Hematopoietic multipotent progenitor cell treated with erythropoietin and hydrocortisone succinate and interleukin-3 and kit ligand, for 15 days (in vitro differentiated cells): Measurements from ENCODE around the gene GID8.
"Not testable (repeated sequence)": the region's sequence is repeated elsewhere in the genome, so short reads cannot be mapped to it uniquely, and the experiment has no call there.

Experiments used
- DNase-seq: peaks from one replicate; pipeline ENCODE4 v3.0.0-alpha.2; 2015; ENCODE audit warnings: low spot score

Gene GID8

DNA sequence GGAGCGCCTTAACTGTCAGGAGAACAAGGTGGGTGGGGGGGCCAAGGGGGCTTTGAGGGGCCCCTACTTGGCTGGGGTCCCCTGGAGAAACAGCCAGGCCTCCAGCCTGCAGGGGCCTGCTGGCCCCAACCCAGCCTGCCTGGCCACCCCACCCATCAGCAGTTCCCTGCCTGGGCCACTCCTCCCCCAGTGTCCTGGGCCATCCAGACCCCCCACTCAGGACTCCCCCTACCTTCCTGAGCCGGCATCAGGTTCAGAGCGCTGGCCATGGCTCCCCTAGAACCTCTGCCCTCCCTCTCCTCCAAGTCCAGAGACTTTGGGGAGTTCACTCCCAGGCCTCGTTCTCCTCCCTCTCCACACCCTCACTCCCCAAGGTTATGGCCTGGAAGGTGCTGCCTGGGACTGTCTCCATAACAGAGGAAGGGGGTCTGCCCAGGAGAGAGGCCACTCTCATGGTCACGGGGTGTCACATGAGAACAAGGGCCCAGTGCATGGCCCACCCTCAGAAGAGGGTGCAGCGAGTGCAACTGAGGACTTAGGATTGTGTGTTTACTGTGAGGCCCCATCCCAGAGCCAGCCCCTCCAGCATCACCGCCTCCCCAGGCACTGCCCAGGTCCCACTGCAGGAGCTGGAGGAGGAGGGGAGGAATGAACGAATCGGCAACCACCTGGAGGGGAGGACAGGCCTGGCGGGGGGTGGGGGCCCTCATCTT, 20.6 kb downstream of the GID8 start:
- no peak for DNase-seq

DNA sequence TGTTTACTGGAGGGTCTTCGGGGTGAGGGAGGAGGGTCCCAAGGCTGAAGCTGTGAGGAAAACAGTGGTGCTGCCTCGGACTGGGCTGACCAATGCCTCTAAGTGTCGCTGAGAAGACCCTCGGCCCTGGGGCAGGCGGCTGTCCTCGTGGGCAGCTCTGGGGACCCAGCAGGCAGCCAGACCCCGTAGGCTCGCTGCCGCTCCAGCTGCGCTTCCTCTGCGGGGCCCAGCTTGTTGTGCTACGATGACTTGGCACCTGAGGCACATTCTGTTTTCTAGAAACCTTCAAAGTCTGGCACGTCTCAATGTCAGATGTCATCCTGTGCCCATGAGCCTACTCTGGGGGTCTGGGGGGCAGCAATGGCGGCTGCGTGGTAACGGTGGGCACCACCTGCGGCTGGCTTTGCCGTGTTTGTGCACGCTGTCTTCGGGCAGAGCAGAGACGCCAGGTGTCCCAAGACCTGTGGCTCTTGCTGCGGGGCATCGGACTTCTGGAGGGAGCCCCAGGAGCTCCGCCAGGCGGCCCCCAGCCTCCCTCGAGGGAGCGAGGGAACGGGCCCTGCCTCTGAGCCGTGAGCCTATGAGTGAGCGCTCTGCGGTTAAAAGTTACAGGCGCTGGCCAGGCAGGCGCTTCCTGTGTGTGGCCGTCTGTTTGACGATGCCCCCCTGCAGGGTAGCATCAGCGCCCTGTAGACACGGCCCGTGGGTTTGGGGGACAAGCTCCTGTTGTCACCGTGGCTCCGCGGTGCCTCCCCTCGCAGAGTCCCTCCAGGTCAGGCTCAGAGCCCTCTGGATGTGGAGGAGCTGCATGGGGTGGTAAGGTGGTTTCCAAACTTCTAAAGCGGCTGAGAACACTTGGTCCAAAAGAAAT, 21.4 kb downstream of the GID8 start:
- DNase-seq: no peak

DNA sequence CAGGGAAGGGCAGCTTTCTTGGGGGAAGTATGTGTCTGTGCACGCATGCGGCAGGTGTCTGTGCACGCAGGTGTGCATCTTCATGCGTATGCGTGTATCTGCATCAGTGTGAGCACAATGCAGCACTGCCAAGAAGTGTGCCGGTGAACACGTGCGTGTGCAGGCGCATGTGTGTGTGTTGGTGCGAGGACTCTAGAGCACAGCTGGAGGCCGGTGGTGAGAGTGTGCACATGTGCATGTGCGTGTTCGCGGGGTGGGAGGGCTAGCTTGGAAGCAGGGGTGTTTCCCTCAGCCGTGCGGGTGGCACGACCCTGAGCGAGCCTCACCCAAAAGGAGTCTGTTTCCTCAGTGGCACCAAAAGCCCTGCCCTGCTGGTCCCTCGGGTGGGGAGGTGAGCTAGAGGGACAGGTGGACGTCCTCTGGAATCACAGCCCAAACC, 22.1 kb downstream of the GID8 start:
- no peak for DNase-seq

DNA sequence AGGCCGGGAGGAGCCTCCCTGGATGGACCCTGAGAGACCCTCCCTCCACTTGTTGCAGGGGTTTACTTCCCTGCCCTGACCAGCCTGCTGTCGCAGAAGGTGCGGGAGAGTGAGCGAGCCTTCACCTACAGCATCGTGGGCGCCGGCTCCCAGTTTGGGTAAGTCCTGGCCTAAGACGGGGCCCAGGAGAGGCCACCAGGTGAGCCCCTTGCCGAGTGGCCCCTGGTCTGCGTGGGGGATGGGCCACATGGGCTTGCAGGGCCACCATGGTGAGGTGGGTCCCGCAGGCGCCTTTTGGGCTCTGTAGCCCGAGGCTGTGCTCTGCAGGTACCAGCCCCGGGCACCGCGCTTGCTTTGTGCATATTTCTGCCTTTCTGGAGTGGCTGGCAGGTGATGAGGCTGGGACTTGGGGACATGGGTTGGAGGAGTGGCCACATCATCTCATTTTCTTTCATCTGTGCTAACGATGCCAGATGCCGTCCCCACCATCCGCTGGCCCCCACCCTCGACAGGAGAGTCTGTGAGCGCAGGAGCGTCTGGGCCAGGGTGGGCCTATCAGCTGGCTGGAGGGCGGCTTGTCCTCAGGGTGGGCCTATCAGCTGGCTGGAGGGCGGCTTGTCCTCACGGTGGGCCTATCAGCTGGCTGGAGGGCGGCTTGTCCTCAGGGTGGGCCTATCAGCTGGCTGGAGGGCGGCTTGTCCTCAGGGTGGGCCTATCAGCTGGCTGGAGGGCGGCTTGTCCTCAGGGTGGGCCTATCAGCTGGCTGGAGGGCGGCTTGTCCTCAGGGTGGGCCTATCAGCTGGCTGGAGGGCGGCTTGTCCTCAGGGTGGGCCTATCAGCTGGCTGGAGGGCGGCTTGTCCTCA, 22.7 kb downstream of the GID8 start:
- not testable (repeated sequence) for DNase-seq

DNA sequence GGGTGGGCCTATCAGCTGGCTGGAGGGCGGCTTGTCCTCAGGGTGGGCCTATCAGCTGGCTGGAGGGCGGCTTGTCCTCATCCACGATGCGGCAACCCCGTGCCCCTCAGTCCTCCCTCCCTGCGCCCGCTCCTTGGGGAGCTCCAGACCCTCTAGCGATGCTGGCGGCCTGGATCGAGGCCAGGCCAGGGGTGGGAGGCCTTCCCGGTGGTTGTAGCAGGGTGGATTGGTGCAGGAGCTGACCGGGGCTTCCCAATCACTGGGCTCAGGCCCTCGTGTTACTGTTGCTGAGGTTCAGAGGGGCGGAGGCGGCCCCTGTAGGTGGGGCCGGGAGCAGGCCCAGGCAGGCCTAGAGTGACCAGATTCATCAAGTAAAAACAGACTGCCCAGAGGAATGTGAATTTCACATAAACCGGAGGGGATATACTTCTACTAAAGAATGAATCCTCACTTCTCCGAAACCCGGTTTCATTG, 23.4 kb downstream of the GID8 start:
- DNase-seq: no peak

DNA sequence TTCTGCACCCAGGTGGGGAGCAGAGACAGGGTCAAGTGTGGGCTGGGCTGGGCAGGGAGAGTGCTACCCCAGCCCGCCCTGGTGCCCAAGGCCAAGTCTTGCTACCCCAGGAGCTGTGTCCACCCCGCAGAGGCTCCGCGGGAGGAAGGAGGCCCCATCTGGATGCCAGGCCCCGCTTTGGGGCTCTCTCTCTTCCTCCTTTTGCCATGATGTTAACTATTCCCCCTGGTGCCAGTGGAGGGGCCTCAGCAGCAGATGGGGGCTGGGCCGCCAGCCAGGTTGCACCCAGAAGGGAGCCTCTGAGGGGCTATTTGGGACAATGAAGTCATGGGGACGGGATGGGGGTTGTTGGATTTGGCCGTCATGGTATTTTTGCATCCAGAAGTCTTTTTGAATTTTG, 23.9 kb downstream of the GID8 start:
- DNase-seq: no peak

DNA sequence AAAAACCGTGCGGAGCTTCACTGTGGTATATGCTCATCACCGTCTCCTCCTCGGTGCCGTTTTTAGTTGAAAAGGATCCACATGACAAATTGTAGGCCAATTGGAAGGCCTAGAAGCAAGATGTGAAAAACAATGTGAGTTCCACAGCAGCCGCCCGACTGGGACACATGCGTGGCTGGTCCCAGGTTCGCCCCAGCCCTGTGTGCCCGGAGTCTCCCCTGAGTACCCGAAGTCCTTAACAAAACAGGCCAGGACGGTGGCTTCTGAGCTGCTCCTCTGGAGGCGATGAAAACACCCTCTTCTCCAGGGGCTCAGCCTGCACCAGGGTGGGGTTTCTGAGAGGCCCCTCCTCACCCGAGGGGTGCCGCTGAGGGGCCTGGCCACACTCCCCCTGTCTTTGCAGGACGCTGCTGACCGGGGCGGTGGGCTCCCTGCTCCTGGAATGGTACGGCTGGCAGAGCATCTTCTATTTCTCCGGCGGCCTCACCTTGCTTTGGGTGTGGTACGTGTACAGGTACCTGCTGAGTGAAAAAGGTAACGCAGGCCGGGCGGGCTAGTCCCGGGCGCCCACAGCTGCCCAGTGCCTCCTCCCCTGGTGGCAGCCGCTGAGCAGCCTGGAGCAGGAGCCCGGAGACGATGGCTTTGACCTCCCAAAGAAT, 24.4 kb downstream of the GID8 start:
- no peak for DNase-seq

DNA sequence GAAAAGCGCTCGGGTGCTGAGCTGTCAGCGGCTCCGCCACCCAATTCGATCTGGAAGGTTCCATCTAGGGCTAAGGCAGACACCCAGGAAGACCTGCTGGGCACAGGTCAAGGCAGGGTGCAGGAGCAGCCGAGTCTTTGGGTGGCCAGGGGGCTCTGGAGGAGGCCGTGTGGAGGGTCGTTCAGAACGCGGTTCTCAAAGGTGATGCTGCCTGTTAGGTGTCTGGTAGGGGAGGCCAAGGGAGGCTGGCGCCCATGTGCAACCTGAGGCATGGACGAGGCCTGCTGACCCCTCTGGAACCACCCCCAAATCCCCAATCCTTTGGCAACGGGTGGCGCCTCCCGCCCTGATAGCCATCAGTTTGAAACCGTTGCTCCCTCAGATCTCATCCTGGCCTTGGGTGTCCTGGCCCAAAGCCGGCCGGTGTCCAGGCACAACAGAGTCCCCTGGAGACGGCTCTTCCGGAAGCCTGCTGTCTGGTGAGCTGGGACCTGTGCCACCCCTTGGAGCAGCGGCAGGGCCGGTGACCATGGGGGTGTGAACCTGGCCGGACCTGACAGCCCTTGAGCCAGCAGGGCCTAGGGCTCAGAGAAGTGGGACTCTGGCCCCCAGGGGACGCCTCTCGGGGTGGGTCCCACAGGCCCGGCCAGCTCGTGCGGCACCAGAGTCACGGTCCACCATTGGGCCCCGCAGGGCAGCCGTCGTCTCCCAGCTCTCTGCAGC, 25.1 kb downstream of the GID8 start:
- DNase-seq: no peak

DNA sequence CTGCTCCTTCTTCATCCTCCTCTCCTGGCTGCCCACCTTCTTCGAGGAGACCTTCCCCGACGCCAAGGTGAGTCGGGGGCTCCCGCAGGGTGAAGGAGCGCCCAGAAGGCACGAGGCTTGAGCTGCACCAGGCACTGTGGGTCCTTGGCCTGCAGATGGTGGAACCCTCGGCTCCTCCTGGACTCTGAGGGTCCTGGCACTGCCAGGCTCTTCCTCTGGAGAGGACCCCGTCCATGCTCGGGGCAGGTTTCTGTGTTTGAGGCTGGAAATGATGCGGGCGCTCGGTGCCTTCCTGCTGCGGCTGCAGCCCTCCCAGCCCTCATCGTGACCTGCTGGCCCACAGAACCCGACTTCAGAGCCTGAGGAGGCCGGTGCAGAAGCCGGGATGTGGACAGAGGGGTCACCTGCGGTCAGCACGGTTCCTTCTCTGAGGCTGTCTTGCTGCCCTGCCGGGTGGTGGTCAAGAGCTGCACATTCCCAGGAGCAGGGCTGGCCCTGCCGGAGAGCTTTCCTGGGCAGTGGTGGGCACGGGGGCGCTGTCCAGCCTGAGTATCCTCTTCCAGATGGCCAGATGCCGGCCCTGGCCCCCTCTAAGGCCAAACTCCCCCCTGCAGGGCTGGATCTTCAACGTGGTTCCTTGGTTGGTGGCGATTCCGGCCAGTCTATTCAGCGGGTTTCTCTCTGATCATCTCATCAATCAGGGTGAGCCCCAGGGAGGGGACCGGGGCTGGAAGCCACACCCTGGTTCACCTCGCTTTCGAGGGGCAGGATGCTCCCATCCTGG, 25.9 kb downstream of the GID8 start:
- DNase-seq: no peak

DNA sequence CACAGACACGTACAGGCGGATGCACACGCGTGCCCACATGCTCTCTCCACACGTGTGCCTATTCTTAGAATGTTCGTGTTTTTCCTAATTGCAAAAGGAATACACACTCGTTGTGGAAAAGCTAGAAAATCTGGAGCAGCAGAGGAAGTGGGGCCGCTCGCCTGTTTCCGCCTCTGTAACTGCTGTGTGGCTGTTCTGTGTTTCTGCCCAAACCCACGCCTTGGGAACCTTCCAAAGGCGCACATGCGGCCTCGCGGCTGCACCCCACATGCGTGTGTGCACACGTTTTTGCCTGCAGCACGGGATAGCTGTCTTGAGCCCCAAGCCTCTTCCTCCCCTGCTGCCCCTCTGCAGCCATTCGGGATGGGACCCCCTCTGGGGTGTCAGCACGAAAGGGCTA, 26.8 kb downstream of the GID8 start:
- DNase-seq: no peak

DNA sequence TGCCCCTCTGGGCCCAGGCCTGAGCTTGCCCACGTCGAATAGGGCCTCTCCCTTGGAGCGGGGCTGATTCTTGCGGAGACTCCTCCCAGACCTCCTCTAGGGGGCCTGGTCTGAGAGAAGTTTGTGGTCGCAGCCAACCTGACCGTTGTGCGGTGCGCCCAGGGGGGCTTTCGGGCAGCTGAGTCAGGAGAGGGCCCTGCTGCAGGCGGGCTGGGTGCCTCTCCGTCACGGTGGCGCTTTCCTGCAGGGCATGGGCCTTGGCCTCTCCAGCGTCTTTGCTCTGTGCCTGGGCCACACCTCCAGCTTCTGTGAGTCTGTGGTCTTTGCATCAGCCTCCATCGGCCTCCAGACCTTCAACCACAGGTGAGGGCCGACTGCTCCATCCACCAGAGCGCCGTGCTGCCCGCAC, 27.4 kb downstream of the GID8 start:
- DNase-seq: no peak

DNA sequence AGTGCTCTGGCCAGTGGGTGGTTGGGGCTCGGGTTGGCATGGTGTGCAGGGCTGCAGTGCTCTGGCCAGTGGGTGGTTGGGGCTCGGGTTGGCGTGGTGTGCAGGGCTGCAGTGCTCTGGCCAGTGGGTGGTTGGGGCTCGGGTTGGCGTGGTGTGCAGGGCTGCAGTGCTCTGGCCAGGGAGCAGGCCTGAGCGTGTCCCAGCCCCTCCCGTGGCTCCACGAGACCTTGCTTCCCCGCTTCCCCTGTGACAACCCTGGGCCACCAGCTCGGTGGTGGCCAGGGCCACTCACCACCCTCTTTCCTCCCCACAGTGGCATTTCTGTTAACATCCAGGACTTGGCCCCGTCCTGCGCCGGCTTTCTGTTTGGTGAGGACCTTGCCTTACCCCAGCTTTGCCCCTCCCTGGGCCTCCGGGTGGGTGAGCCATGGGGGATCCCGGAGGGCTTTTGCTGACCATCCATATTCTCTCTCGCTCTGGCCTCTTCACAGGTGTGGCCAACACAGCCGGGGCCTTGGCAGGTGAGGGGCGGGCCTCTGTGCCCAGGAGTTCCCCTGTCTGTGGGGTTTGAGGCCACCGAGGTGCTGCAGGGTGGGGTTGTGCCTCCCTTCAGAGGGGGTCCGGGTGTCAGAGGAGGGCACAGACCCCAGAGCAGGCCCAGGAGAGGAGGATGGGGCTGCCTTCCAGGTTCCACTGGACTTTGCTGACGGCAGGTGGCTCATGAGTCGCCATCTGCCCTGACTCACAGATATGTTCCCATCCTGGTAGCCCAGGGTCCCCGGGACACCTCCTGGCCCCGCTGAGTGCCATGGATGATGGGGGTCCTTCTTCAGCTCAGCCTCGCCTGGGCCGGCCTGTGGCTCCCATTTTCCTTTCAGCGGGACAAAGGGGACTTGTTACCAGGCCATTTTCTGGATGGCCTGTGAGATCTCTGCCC, 28.5 kb downstream of the GID8 start:
- no peak for DNase-seq

DNA sequence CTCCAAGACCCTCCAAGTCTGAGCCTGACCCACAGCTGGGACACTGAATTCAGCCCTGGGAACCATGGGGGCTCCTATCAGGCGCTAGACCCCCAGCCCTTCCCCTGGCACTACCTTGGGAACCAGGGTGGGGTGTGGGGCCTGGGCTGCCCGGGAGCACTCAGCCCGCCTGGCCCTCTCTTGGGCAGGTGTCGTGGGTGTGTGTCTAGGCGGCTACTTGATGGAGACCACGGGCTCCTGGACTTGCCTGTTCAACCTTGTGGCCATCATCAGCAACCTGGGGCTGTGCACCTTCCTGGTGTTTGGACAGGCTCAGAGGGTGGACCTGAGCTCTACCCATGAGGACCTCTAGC, 29.2 kb downstream of the GID8 start:
- DNase-seq: no peak

DNA sequence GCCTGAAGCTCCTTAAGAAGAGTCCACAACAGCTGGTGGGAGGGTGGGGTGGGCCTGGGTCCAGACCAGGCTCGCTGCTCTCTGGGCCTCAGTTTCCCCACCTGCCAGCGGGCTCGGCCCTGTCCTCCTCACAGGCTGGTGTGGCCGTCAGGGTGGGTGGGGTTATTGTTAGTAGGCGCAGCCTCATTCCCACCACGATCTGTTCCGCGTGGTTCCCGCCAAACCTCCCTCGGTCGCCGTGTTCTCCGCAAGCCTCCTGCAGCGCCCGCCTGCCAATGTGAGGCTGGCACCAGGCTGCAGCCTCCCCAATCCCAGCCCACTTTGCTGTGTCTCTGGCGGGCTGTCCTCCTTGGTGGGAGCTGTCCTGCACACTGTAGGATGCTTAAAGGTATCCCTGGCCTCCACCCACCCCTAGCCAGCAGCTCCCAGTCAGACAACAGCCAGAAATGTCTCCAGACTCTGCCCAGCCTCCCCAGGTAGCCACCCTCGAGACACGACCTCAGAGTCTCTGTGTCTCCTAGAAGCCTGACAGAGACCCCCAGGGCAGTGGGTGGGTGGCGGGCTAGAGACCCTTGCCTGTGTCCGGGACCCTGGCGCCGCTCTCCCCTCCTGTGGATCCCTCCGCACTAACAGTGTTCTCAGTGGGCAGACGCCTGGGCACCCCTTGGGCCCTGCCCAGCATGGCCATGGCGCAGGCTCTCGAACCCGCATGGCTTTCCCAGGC, 29.8 kb downstream of the GID8 start:
- no peak for DNase-seq

DNA sequence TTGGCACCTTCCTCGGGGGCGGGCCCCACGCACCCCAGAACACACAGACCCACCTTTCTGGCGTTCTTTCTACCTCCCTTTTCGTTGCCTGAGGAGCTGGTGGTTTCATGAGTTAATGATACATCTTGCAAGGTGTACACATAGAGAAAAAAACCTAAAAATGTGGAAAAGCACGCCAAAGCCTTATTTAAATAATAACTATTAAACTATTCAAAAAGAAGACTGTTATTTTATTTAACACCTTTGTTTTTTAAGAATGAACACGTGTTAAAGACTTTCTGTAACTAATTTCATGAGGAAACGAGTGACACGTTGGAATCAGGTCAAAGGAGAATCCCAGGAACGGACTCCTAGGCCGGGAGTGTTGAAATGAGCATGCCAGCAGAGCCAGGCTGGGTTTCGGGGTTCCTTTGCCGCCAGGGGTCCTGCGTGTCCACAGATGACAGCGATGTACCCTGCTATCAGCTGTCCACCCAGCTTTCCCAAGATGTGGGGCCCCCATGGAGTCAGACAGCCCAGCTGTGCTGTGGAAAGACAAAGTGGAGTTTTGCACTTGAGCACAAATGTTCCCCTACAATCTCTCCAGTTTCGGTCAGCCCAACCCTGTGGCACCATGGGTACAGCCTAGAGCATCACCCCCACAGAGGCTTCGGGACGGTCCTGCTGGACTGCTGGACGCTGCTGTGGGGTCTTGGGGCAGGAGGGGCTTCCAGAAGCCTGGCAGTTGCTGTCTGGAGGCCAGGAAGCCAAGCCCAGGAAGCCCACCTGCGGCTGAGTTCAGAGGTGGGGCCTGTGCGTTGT, 30.6 kb downstream of the GID8 start:
- no peak for DNase-seq

DNA sequence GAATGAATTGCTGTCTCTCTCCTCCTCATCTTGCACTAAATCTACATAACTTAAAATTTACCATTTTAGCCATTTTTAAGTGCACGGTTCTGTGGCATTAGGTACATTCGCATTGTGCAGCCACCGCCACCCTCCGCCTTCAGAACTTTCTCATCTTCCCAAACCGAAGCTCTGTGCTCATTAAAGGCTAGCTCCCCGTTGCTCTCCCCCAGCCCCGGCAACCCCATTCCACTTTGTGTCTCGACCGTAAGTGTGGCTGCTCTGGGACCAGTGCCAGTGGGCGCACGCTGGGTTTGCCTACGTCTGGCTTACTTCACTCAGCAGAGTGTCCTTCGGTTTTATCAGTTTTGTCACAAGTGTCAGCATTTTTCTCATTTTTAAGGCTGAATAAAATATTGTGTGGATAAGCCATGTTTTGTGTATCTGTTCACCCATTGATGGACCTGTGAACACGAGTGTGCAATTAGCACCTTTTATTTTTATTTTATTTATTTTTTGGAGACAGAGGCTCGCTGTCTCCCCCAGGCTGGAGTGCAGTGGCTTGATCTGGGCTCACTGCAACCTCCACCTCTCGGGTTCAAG, 31.3 kb downstream of the GID8 start:
- no peak for DNase-seq

DNA sequence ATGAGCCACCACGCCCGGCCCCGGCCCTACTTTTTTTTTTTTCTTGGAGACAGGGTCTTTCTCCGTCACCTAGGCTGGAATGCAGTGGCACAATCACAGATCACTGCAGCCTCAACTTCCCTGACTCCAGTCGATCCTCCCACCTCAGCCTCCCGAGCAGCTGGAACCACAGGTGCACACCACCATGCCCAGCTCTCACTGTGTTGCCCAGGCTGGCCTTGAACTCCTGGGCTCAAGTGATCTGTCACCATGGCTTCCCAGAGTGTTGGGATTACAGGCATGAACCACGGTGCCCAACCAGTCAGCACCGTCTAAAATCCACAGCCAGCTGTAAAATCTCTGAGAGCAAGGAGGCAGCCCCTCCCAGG, 32.0 kb downstream of the GID8 start:
- no peak for DNase-seq
